HepG2 (cell line): ENCODE results near the gene CCDC157. TPM values are rescaled to one million over a fixed set of nuclear protein-coding genes. Genes with fewer than 3 reads are reported as not detected.

Experiments used
- CHD2 ChIP-seq: IDR thresholded peaks from 2 replicates; pipeline ENCODE4 v1.6.1; 2011; ENCODE audit warnings: low read depth, low read length, improper control_type of control experiment
- MAZ ChIP-seq, 2 experiments: sonication (generic) in 1 of 2; formaldehyde crosslinking in 1 of 2; IDR thresholded peaks; 2 replicates each; pipeline versions ENCODE4 v1.5.0 to v1.6.1; 2012 to 2020; ENCODE audit warnings: low read depth in 2 of 2, mild to moderate bottlenecking in 2 of 2, borderline replicate concordance in 1 of 2, improper control_type of control experiment in 1 of 2, low read length in 1 of 2, missing genetic modification reagents in 1 of 2, moderate library complexity in 1 of 2
- SP4 ChIP-seq: sonication (generic); formaldehyde crosslinking; IDR thresholded peaks from 2 replicates; pipeline ENCODE4 v1.8.1; 2023; ENCODE audit warnings: mild to moderate bottlenecking, missing genetic modification reagents
- ZNF30 ChIP-seq: sonication (generic); formaldehyde crosslinking; IDR thresholded peaks from 2 replicates; pipeline ENCODE4 v1.5.0; 2020; ENCODE audit warnings: mild to moderate bottlenecking, missing genetic modification reagents
- ZNF572 ChIP-seq: sonication (generic); formaldehyde crosslinking; IDR thresholded peaks from 2 replicates; pipeline ENCODE4 v1.5.1; 2020; ENCODE audit warnings: mild to moderate bottlenecking, missing genetic modification reagents
- ZNF747 ChIP-seq: sonication (generic); formaldehyde crosslinking; IDR thresholded peaks from 2 replicates; pipeline ENCODE4 v1.8.1; 2023; ENCODE audit warnings: missing genetic modification reagents, mild to moderate bottlenecking, borderline replicate concordance
- polyA plus RNA-seq, 8 experiments: library from polyadenylated mRNA; depleted of rRNA in 3 of 8; stranded (reverse) in 7 of 8; unstranded in 1 of 8; fragments of >200 nt; fragmentation: Illumina TruSeq in 4 of 8; extraction: Trizol in 4 of 8; gene quantifications; 2 replicates each; pipeline versions ENCODE4 v1.2.1 to v1.2.3, GENCODE V29; 2011 to 2016; ENCODE audit warnings: low read depth in 4 of 8, missing spikeins in 1 of 8, mixed read lengths in 1 of 8; ENCODE audit not compliant: insufficient read depth in 1 of 8
- total RNA-seq, 5 experiments: library from RNA; depleted of rRNA; stranded (reverse); fragments of >200 nt; fragmentation: Illumina TruSeq; extraction: Trizol; gene quantifications; 2 replicates each; pipeline ENCODE4 v1.2.3, GENCODE V29; 2016; ENCODE audit warnings: low read depth in 1 of 5
- TF ChIP-seq, protein P1 (sequence below): sonication (generic); formaldehyde crosslinking; IDR thresholded peaks from 2 replicates; pipeline ENCODE4 v1.5.0; 2020; ENCODE audit warnings: mild to moderate bottlenecking, missing genetic modification reagents, borderline replicate concordance
- TF ChIP-seq, protein P2 (sequence below): IDR thresholded peaks from 2 replicates; pipeline ENCODE4 v1.6.1; 2012; ENCODE audit warnings: inconsistent platforms
- TF ChIP-seq, protein P3 (sequence below): conservative IDR thresholded peaks from 2 replicates; pipeline ENCODE4 v1.6.1; 2018; ENCODE audit warnings: missing genetic modification reagents
- TF ChIP-seq, protein P4 (sequence below): sonication (generic); formaldehyde crosslinking; IDR thresholded peaks from 2 replicates; pipeline ENCODE4 v1.4.0; 2020; ENCODE audit warnings: mild to moderate bottlenecking, low read depth, missing genetic modification reagents
- TF ChIP-seq, protein P5 (sequence below), 2 experiments: fragments of 450-650 bp in 1 of 2; sonication (generic) in 1 of 2; formaldehyde crosslinking in 1 of 2; IDR thresholded peaks; 2 replicates each; pipeline versions ENCODE4 v1.6.1 to v1.8.0; 2016 to 2022; ENCODE audit warnings: antibody characterized with exemption in 1 of 2, mild to moderate bottlenecking in 1 of 2, missing genetic modification reagents in 1 of 2

Gene CCDC157
- total and polyA plus RNA-seq, 2 of the 13 experiments (the other 11 are each of a cell fraction or from before 2014, with no cell fraction given) = 1.4 to 1.6 TPM

DNA sequence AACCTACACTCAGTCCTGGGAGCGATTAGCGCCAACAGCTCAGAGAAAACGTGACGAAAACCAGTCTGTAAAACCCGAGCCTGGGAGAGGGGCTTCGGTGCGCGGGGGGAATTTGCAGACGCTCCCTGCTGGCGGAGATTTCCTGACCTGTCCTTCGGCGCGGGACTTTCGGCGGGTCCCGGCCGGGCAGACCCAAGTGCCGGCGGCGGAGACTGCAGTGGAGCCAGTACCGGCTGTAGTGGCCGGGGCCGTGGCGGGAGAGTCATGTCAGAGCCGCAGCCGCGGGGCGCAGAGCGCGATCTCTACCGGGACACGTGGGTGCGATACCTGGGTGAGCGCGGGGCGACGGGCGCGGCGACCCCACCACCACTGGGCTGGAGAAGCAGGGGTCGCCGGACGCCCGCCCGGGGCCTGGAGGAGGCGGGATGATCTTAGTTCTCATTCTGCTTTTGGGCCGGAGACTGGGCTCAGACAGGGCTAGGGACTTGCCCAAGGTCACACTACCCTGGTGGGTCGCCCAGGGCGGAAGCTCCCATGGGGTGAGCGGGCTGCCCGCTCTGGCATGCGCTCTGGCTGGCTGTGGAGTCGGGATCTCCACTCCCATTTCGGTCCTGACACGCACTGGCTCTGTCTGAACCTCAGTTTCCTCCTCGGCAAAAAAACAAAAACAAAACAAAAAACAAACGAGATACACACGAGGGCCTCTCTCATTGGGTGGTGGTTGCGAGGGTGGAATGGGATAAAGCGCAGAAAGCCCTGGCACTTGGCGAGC, 69.0 kb downstream of the CCDC157 start, which contains the start of gene MTFP1 (continued):
- TF ChIP-seq, protein P1, sequence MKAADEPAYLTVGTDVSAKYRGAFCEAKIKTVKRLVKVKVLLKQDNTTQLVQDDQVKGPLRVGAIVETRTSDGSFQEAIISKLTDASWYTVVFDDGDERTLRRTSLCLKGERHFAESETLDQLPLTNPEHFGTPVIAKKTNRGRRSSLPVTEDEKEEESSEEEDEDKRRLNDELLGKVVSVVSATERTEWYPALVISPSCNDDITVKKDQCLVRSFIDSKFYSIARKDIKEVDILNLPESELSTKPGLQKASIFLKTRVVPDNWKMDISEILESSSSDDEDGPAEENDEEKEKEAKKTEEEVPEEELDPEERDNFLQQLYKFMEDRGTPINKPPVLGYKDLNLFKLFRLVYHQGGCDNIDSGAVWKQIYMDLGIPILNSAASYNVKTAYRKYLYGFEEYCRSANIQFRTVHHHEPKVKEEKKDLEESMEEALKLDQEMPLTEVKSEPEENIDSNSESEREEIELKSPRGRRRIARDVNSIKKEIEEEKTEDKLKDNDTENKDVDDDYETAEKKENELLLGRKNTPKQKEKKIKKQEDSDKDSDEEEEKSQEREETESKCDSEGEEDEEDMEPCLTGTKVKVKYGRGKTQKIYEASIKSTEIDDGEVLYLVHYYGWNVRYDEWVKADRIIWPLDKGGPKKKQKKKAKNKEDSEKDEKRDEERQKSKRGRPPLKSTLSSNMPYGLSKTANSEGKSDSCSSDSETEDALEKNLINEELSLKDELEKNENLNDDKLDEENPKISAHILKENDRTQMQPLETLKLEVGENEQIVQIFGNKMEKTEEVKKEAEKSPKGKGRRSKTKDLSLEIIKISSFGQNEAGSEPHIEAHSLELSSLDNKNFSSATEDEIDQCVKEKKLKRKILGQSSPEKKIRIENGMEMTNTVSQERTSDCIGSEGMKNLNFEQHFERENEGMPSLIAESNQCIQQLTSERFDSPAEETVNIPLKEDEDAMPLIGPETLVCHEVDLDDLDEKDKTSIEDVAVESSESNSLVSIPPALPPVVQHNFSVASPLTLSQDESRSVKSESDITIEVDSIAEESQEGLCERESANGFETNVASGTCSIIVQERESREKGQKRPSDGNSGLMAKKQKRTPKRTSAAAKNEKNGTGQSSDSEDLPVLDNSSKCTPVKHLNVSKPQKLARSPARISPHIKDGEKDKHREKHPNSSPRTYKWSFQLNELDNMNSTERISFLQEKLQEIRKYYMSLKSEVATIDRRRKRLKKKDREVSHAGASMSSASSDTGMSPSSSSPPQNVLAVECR (CRISPR knock-in tag) = peak; percentile 89
- TF ChIP-seq ZNF30 (CRISPR knock-in tag) (peak; percentile 82; the same call in 1 of the 2 replicates), ZNF572 (0 out of 2 replicates have a peak, but pooled peaks have one; percentile 24), SP4 (CRISPR knock-in tag) (no peak), CHD2 (no peak), MAZ (IDR thresholded peaks at IDR 0.05; ENCODE audit: borderline replicate concordance, low read depth, low read length) (peak; percentile 43; the same call in 1 of the 2 replicates), MAZ (CRISPR knock-in tag; IDR thresholded peaks at IDR 0.05; ENCODE audit: low read depth) (no peak), ZNF747 (peak; percentile 59)
- TF ChIP-seq, protein P2, sequence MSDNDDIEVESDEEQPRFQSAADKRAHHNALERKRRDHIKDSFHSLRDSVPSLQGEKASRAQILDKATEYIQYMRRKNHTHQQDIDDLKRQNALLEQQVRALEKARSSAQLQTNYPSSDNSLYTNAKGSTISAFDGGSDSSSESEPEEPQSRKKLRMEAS = peak; percentile 85
- TF ChIP-seq, protein P3, sequence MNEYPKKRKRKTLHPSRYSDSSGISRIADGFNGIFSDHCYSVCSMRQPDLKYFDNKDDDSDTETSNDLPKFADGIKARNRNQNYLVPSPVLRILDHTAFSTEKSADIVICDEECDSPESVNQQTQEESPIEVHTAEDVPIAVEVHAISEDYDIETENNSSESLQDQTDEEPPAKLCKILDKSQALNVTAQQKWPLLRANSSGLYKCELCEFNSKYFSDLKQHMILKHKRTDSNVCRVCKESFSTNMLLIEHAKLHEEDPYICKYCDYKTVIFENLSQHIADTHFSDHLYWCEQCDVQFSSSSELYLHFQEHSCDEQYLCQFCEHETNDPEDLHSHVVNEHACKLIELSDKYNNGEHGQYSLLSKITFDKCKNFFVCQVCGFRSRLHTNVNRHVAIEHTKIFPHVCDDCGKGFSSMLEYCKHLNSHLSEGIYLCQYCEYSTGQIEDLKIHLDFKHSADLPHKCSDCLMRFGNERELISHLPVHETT (CRISPR knock-in tag) = no peak
- TF ChIP-seq, protein P4, sequence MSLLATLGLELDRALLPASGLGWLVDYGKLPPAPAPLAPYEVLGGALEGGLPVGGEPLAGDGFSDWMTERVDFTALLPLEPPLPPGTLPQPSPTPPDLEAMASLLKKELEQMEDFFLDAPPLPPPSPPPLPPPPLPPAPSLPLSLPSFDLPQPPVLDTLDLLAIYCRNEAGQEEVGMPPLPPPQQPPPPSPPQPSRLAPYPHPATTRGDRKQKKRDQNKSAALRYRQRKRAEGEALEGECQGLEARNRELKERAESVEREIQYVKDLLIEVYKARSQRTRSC = no peak
- TF ChIP-seq, protein P5, sequence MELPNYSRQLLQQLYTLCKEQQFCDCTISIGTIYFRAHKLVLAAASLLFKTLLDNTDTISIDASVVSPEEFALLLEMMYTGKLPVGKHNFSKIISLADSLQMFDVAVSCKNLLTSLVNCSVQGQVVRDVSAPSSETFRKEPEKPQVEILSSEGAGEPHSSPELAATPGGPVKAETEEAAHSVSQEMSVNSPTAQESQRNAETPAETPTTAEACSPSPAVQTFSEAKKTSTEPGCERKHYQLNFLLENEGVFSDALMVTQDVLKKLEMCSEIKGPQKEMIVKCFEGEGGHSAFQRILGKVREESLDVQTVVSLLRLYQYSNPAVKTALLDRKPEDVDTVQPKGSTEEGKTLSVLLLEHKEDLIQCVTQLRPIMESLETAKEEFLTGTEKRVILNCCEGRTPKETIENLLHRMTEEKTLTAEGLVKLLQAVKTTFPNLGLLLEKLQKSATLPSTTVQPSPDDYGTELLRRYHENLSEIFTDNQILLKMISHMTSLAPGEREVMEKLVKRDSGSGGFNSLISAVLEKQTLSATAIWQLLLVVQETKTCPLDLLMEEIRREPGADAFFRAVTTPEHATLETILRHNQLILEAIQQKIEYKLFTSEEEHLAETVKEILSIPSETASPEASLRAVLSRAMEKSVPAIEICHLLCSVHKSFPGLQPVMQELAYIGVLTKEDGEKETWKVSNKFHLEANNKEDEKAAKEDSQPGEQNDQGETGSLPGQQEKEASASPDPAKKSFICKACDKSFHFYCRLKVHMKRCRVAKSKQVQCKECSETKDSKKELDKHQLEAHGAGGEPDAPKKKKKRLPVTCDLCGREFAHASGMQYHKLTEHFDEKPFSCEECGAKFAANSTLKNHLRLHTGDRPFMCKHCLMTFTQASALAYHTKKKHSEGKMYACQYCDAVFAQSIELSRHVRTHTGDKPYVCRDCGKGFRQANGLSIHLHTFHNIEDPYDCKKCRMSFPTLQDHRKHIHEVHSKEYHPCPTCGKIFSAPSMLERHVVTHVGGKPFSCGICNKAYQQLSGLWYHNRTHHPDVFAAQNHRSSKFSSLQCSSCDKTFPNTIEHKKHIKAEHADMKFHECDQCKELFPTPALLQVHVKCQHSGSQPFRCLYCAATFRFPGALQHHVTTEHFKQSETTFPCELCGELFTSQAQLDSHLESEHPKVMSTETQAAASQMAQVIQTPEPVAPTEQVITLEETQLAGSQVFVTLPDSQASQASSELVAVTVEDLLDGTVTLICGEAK (IDR thresholded peaks at IDR 0.05) = no peak
- TF ChIP-seq, protein P5 (CRISPR knock-in tag; IDR thresholded peaks at IDR 0.05) = 0 out of 2 replicates have a peak, but pooled peaks have one; percentile 37
